ENCODE results near the gene PALMD. TPM values are rescaled to one million over a fixed set of nuclear protein-coding genes. Genes with fewer than 3 reads are reported as not detected.

The PALMD gene
- total RNA-seq, 2 experiments from 2014 or later = not detected

DNA sequence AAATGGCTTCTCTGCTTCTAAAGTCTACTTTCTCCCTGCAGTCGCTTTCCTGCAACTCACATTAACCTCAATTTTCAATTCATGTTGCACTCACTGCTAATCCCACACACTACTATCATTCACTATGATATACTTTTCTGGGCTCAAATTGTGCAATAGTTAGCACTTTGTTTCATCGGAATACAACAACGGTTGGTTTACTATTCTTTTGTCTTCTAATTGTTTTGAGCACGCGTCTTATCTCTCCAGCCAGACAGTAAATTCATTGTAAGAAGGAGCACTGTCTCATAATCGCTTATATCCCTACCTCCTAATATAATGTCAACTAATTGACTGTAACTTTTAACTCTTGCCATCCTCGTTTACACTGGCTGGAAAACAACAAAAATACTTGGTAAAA lies 3.9 kb upstream of the PALMD start:
- H3K9me3 Mint-ChIP-seq = no peaks in the 10 kb centered on the region
- intact Hi-C loops (cut with DNase I, micrococcal nuclease) = no loop called here
- no peak overlapping the region for H3K27ac Mint-ChIP-seq
- Histone ChIP-seq H3K4me1 (ENCODE audit: insufficient read depth, low read length) (no peaks in the 10 kb centered on the region), H3K4me3 (ENCODE audit: low read length) (no peak overlapping the region), H3K27me3 (ENCODE audit: control insufficient read depth in 1 of 2, insufficient read depth in 2 of 2, low read length in 2 of 2) (peaks cover 0 to 26% of the 10 kb centered on the region in 2 experiments), H3K9me3 (ENCODE audit: control insufficient read depth in 1 of 2, insufficient read depth in 1 of 2, low read length in 2 of 2) (no peaks in the 10 kb centered on the region), H3K27ac (ENCODE audit: low read depth in 1 of 2, low read length in 2 of 2) (no peak overlapping the region), H3K36me3 (ENCODE audit: insufficient read depth, low read length) (no peaks in the 10 kb centered on the region)
- no peak overlapping the region for H3K4me3 Mint-ChIP-seq
- POLR2A ChIA-PET = no interaction called here
- CTCF ChIA-PET = no interaction called here
- H3K27me3 Mint-ChIP-seq = peaks cover 17% of the 10 kb centered on the region
- TF ChIP-seq, protein P1, sequence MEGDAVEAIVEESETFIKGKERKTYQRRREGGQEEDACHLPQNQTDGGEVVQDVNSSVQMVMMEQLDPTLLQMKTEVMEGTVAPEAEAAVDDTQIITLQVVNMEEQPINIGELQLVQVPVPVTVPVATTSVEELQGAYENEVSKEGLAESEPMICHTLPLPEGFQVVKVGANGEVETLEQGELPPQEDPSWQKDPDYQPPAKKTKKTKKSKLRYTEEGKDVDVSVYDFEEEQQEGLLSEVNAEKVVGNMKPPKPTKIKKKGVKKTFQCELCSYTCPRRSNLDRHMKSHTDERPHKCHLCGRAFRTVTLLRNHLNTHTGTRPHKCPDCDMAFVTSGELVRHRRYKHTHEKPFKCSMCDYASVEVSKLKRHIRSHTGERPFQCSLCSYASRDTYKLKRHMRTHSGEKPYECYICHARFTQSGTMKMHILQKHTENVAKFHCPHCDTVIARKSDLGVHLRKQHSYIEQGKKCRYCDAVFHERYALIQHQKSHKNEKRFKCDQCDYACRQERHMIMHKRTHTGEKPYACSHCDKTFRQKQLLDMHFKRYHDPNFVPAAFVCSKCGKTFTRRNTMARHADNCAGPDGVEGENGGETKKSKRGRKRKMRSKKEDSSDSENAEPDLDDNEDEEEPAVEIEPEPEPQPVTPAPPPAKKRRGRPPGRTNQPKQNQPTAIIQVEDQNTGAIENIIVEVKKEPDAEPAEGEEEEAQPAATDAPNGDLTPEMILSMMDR (IDR thresholded peaks at IDR 0.05) = no peak
- ATAC-seq (ENCODE audit: poor library complexity) = no peak
- no peaks in the 10 kb centered on the region for H3K36me3 Mint-ChIP-seq (ENCODE audit: low read depth)
- DNase-seq = no peak
- H3K4me1 Mint-ChIP-seq (ENCODE audit: low read depth) = no peaks in the 10 kb centered on the region

DNA sequence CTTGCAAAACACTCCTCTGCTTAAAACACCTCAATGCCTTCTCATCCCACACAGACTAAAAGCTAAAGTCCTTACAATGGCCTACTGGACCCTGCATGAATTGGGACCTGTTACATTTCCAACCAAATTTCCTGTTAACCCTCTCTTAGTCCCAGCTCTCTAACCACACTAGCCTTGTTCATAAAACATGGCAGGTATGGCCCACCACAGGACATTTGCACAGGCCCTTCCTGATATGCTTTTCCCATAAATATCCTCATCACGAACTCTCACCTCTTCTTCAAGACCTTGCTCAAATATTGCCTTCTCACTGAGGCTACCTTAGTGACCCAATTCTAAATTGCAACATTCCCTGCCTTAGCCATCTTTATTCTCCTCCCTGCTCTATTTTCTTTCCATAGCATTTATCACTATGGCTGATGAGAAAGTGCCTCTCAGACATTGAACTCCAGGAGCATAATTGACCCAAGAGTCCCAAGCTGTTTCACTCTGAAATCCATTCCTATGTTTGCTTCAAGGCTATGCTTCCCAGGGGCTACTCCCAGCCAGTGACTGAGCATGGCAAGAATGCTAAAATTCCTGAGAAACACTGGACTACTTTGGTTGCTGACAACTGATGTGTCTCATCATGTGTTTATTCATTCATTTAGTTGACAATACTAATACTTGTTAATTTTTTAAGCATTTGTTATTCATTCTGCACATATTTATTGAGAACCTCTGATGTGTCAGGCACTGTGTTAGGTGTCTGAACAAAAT lies 2.7 kb upstream of the PALMD start:
- ATAC-seq (ENCODE audit: poor library complexity) = no peak
- peaks cover 0 to 29% of the 10 kb centered on the region in 2 experiments for H3K27me3 ChIP-seq (ENCODE audit: control insufficient read depth in 1 of 2, insufficient read depth in 2 of 2, low read length in 2 of 2)
- Mint-ChIP-seq H3K4me3 (no peak overlapping the region), H3K4me1 (ENCODE audit: low read depth) (no peaks in the 10 kb centered on the region), H3K36me3 (ENCODE audit: low read depth) (no peaks in the 10 kb centered on the region), H3K27ac (no peak overlapping the region), H3K9me3 (no peaks in the 10 kb centered on the region), H3K27me3 (peaks cover 25% of the 10 kb centered on the region)
- H3K9me3 ChIP-seq (ENCODE audit: control insufficient read depth in 1 of 2, insufficient read depth in 1 of 2, low read length in 2 of 2) = no peaks in the 10 kb centered on the region
- no peak overlapping the region for H3K4me3 ChIP-seq (ENCODE audit: low read length)
- no peak overlapping the region for H3K27ac ChIP-seq (ENCODE audit: low read depth in 1 of 2, low read length in 2 of 2)
- intact Hi-C loops (cut with DNase I, micrococcal nuclease) = no loop called here
- ChIA-PET POLR2A (no interaction called here), CTCF (no interaction called here)
- H3K4me1 ChIP-seq (ENCODE audit: insufficient read depth, low read length) = no peaks in the 10 kb centered on the region
- no peaks in the 10 kb centered on the region for H3K36me3 ChIP-seq (ENCODE audit: insufficient read depth, low read length)
- DNase-seq = no peak
- TF ChIP-seq, protein P1 (IDR thresholded peaks at IDR 0.05) = no peak

DNA sequence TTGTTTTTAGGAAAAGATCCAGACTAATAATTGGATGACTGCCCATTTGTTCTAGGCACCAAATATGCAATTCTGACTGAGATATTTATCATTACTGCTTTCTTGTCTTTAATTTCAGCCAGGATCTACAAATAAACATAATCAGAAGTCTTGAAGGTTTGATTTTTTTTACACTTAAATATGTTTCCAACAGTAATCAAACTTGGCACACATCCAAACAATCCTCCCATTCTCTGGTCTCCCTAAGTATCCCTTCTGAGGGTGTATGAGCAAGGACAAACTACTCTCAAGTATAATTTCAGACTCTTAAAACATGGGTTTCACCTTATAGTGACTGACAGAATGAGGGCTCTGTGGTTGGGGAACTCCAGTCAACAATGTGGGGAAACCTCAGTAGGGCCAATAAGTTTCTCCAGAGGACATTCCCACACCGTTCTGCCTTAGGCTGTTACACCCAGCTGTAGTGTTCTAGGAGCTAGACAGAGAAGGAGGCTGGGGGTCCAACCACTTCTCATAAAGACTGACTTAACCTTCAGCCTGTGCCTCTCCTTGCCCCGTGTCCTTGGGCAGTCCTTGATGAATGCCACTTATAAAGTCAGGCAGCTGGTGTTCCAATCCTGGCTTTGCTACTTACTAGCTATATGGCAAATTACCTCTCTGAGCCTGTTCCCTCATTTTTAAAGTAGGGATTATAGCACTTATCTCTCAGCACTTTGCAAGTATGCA lies 1.5 kb upstream of the PALMD start:
- intact Hi-C loops (cut with DNase I, micrococcal nuclease) = no loop called here
- DNase-seq (no peak), ATAC-seq (ENCODE audit: poor library complexity) (no peak)
- Histone ChIP-seq H3K27me3 (ENCODE audit: control insufficient read depth in 1 of 2, insufficient read depth in 2 of 2, low read length in 2 of 2) (peaks cover 0 to 33% of the 10 kb centered on the region in 2 experiments), H3K27ac (ENCODE audit: low read depth in 1 of 2, low read length in 2 of 2) (no peak overlapping the region), H3K4me1 (ENCODE audit: insufficient read depth, low read length) (no peaks in the 10 kb centered on the region), H3K4me3 (ENCODE audit: low read length) (no peak overlapping the region), H3K36me3 (ENCODE audit: insufficient read depth, low read length) (no peaks in the 10 kb centered on the region), H3K9me3 (ENCODE audit: control insufficient read depth in 1 of 2, insufficient read depth in 1 of 2, low read length in 2 of 2) (no peaks in the 10 kb centered on the region)
- CTCF ChIA-PET = no interaction called here
- TF ChIP-seq, protein P1 (IDR thresholded peaks at IDR 0.05) = no peak
- Mint-ChIP-seq H3K4me3 (no peak overlapping the region), H3K9me3 (no peaks in the 10 kb centered on the region), H3K4me1 (ENCODE audit: low read depth) (no peaks in the 10 kb centered on the region), H3K36me3 (ENCODE audit: low read depth) (no peaks in the 10 kb centered on the region), H3K27me3 (peaks cover 28% of the 10 kb centered on the region), H3K27ac (no peak overlapping the region)
- POLR2A ChIA-PET = no interaction called here

Measured in CD4-positive, alpha-beta T cell (primary cell).